Gastrocnemius medialis (tissue), 4 donors: ENCODE results near the gene NOXO1.

Source experiments
- POLR2A ChIP-seq, 2 donors: fragments of 450-650 bp; IDR thresholded peaks; one replicate each; pipeline ENCODE4 v1.6.1; 2017; ENCODE audit warnings: antibody characterized with exemption in 2 of 2, mild to moderate bottlenecking in 2 of 2, moderate library complexity in 2 of 2
- TF ChIP-seq, protein P1 (sequence below), 5 experiments: fragments of 450-650 bp in 3 of 5; fragments of 200-600 bp in 2 of 5; sonication (generic) in 2 of 5; IDR thresholded peaks in 4 of 5; conservative IDR thresholded peaks in 1 of 5; 1 replicate in 4 of 5; 2 replicates in 1 of 5; pipeline ENCODE4 v1.5.1; 2016 to 2019; ENCODE audit warnings: antibody characterized with exemption in 5 of 5, mild to moderate bottlenecking in 3 of 5, moderate library complexity in 3 of 5

- TF ChIP-seq, protein P1, sequence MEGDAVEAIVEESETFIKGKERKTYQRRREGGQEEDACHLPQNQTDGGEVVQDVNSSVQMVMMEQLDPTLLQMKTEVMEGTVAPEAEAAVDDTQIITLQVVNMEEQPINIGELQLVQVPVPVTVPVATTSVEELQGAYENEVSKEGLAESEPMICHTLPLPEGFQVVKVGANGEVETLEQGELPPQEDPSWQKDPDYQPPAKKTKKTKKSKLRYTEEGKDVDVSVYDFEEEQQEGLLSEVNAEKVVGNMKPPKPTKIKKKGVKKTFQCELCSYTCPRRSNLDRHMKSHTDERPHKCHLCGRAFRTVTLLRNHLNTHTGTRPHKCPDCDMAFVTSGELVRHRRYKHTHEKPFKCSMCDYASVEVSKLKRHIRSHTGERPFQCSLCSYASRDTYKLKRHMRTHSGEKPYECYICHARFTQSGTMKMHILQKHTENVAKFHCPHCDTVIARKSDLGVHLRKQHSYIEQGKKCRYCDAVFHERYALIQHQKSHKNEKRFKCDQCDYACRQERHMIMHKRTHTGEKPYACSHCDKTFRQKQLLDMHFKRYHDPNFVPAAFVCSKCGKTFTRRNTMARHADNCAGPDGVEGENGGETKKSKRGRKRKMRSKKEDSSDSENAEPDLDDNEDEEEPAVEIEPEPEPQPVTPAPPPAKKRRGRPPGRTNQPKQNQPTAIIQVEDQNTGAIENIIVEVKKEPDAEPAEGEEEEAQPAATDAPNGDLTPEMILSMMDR (IDR thresholded peaks at IDR 0.05 in 4 of 5, conservative IDR thresholded peaks at IDR 0.05 in 1 of 5) = no peak
- no peak for TF ChIP-seq POLR2A (IDR thresholded peaks at IDR 0.05)
These were observed 25.0 kb upstream of the NOXO1 start for GRCh38 chr16:2006317-2006716.
